SJCRH30 (cell line): ENCODE measurements around the gene E2F1. TPM values are rescaled to one million over a fixed set of nuclear protein-coding genes. Genes with fewer than 3 reads are reported as not detected.

Experiments
- DNase-seq, 2 experiments: peaks; one replicate each; pipeline ENCODE4 v3.0.0-alpha.2; 2015 to 2020
- H3K27ac ChIP-seq: fragments of 250-450 bp; sonication (Bioruptor Pico); 2 replicates; pipeline ENCODE4 v1.5.1; 2020; ENCODE audit warnings: mild to moderate bottlenecking, moderate library complexity
- H3K27me3 ChIP-seq: fragments of 250-450 bp; sonication (Bioruptor Pico); 2 replicates; pipeline ENCODE4 v1.5.1; 2020; ENCODE audit warnings: mild to moderate bottlenecking, moderate library complexity
- H3K36me3 ChIP-seq: fragments of 250-450 bp; sonication (Bioruptor Pico); 2 replicates; pipeline ENCODE4 v1.5.1; 2020; ENCODE audit warnings: mild to moderate bottlenecking, moderate library complexity
- H3K4me1 ChIP-seq: fragments of 250-450 bp; sonication (Bioruptor Pico); 2 replicates; pipeline ENCODE4 v1.5.1; 2020; ENCODE audit warnings: mild to moderate bottlenecking, moderate library complexity
- H3K4me3 ChIP-seq: fragments of 250-450 bp; sonication (Bioruptor Pico); 2 replicates; pipeline ENCODE4 v1.5.1; 2020; ENCODE audit warnings: mild to moderate bottlenecking, moderate library complexity
- H3K9me3 ChIP-seq: fragments of 250-450 bp; sonication (Bioruptor Pico); replicated peaks from 2 replicates; pipeline ENCODE4 v1.5.1; 2020; ENCODE audit warnings: mild to moderate bottlenecking, moderate library complexity
- total RNA-seq: library from RNA; depleted of rRNA; stranded (reverse); fragments of >200 nt; shearing (Covaris generic); gene quantifications from 2 replicates; pipeline ENCODE4 v1.2.3, GENCODE V29; 2014

E2F1 gene
- total RNA-seq, 1 experiment from 2014 or later: 112 TPM

- H3K36me3 ChIP-seq: peaks cover 10% of the 10 kb centered on the region
- H3K27ac ChIP-seq: no peak overlapping the region
- H3K4me1 ChIP-seq: peaks cover 23% of the 10 kb centered on the region
- no peak for DNase-seq
- H3K9me3 ChIP-seq: no peaks in the 10 kb centered on the region
- H3K4me3 ChIP-seq: peak overlapping the region; percentile 84
- H3K27me3 ChIP-seq: no peaks in the 10 kb centered on the region
Measured at GRCh38 chr20:33686984-33687366, 790 bp upstream of the E2F1 start.

GRCh38 chr20:33685328-33686099 lies 671 bp downstream of the E2F1 start:
- Histone ChIP-seq H3K4me1 (peaks cover 23% of the 10 kb centered on the region), H3K36me3 (peaks cover 12% of the 10 kb centered on the region), H3K9me3 (no peaks in the 10 kb centered on the region), H3K27ac (peak overlapping the region; percentile 84), H3K4me3 (peak overlapping the region; percentile 84), H3K27me3 (no peaks in the 10 kb centered on the region)
- DNase-seq: peak; percentile 96

DNA sequence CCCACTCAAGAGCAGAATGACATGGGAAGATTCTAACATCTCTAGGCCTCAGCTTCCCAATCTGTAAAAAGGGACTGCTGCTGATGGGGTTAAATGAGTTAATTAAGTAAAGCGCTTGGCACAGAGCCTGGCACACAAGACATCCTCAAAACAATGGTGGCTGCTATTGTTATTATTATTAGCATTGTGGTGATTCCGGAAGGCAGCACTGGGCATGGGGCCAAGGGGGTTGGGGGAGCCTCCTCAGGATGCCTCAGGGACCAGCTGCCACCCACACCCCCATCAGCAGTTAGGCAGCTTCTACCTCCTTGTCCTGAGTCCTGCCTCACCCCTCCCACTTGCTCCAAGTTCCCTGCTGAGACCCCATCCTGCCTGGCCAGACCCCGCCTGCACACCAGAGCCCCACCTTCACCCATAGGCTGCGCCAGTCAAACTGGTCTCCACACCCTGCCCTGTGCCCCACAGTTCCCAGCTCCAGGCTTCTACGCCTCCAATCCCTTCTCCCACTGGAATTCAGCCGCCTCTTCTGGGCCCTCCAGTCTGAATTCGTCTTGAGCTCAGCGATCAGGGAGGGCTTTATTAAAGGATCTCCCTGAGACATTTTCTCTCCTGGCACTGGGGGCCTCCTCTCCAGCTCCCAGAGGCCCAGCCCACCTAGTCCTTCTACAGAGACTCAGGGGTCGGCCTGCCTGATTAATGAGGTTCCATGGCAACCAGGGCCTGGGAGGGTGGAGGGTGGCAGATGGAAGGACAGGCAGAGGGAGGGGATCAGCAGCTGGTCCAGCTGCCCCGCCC lies 1.5 kb downstream of the E2F1 start:
- Histone ChIP-seq H3K27ac (peak overlapping the region; percentile 84), H3K4me1 (peaks cover 24% of the 10 kb centered on the region), H3K4me3 (peak overlapping the region; percentile 84), H3K27me3 (no peaks in the 10 kb centered on the region), H3K36me3 (peaks cover 19% of the 10 kb centered on the region), H3K9me3 (no peaks in the 10 kb centered on the region)
- peak in 1 of 2 experiments; percentile 75 for DNase-seq

DNA sequence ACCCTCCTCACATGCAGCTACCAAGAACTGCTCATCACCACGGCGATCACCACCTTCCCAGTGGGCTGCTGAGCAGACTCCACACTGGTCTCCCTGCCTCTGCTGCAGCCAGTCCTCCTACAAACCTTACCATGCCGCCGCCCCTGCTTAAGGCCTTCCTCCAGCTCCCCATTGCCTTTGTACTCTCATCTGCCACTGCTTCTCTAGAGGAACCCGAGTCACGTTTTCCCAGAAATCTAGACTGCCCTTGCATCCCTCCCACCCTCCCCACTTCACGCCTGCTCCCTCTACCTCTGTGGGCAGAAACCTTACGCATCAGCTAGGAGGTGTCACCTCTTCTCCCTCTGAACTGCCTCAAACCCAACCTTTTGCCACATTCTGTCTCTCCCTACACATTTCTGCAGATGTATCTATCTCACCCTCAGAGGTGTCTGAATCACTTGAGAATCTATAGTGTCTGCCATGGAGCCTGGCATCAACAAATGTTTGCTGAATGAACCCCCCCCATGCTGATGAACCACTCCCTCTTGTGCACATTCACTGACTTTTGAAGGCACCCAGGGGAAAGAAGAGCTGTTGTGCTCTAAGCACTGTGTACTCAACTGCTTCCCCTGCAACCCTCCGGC lies 4.3 kb downstream of the E2F1 start:
- DNase-seq: no peak
- Histone ChIP-seq H3K4me1 (peaks cover 42% of the 10 kb centered on the region), H3K27ac (no peak overlapping the region), H3K4me3 (no peak overlapping the region), H3K36me3 (peaks cover 37% of the 10 kb centered on the region), H3K27me3 (no peaks in the 10 kb centered on the region), H3K9me3 (no peaks in the 10 kb centered on the region)

DNA sequence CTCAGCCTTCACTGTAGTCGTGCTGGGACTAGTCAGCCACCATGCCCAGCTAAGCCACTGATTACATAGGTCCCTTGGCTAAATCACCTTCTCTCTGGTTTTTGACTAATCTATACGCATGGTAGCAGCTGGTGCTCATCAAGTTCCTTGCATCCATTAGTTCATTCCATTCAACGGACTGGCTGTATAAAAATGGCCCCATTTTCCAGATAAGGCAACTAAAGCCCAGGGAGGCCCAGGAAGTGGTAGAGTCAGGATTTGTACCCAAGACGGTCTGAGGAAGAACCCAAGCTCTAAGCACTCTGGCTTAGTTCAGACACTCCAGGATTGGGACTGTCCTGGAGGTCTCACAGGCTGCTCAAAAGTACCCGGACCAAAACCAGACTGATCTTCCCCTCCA lies 4.9 kb downstream of the E2F1 start:
- Histone ChIP-seq H3K4me1 (peaks cover 39% of the 10 kb centered on the region), H3K36me3 (peaks cover 43% of the 10 kb centered on the region), H3K27ac (no peak overlapping the region), H3K4me3 (no peak overlapping the region), H3K9me3 (no peaks in the 10 kb centered on the region), H3K27me3 (no peaks in the 10 kb centered on the region)
- DNase-seq: no peak

DNA sequence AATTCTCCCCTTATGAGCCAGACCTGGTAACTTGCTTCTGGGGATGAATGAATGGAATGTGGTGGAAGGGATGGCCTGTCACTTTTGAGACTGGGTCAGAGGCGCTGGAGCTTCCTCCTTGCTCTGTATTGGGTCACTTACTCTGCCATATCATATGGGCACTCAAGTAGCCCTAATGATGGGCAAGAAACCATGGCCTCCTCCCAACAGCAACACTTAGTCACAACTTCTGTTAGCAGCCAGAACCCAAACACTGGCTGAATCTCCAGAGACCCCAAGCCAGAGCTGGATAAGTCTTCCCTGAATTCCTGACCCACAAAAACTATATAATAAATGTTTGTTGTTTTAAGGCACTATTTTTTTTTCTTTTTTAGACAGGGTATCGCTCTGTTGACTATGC lies 5.5 kb downstream of the E2F1 start:
- H3K27me3 ChIP-seq: no peaks in the 10 kb centered on the region
- no peak for DNase-seq
- no peak overlapping the region for H3K27ac ChIP-seq
- H3K4me3 ChIP-seq: no peak overlapping the region
- no peaks in the 10 kb centered on the region for H3K9me3 ChIP-seq
- H3K36me3 ChIP-seq: peaks cover 46% of the 10 kb centered on the region
- peaks cover 40% of the 10 kb centered on the region for H3K4me1 ChIP-seq

DNA sequence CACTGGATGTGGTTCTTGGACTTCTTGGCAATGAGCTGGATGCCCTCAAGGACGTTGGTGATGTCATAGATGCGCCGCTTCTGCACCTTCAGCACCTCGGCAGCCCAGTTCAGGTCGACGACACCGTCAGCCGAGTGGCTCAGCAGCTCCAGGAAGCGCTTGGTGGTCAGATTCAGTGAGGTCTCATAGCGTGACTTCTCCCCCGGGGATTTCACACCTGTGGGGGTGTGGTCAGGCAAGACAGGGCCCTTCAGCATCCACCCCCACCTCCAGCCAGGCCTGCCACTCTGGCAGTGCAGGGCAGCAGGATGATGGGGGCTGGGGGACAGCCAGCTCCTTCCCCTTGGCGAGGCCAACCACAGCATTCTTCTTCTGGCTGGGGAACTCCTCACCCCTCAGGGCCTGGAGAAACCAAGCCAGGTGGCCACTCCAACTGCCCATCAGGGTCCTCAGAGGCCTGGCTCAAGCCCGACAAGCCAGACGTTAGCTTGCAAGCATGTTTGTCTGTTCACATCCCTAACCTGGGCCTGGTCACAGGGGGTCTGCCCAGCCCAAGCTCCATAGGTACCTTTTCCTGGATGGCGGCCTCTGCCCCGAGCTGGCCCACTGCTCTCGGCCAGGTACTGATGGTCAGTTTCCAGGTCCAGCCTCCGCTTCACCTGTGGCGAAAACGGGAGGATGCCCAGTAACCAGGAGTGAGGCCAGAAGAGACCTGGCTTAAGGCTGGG lies 6.3 kb downstream of the E2F1 start:
- no peak overlapping the region for H3K4me3 ChIP-seq
- H3K36me3 ChIP-seq: peaks cover 44% of the 10 kb centered on the region
- H3K9me3 ChIP-seq: no peaks in the 10 kb centered on the region
- H3K27me3 ChIP-seq: no peaks in the 10 kb centered on the region
- peaks cover 44% of the 10 kb centered on the region for H3K4me1 ChIP-seq
- no peak for DNase-seq
- H3K27ac ChIP-seq: no peak overlapping the region

- H3K27me3 ChIP-seq: no peaks in the 10 kb centered on the region
- H3K4me1 ChIP-seq: peaks cover 43% of the 10 kb centered on the region
- no peak overlapping the region for H3K4me3 ChIP-seq
- peak overlapping the region; percentile 22 for H3K27ac ChIP-seq
- peaks cover 40% of the 10 kb centered on the region for H3K36me3 ChIP-seq
- DNase-seq: peak; percentile 95 to 96
- H3K9me3 ChIP-seq: no peaks in the 10 kb centered on the region
Measured at GRCh38 chr20:33677991-33678702, 8.0 kb downstream of the E2F1 start.

DNA sequence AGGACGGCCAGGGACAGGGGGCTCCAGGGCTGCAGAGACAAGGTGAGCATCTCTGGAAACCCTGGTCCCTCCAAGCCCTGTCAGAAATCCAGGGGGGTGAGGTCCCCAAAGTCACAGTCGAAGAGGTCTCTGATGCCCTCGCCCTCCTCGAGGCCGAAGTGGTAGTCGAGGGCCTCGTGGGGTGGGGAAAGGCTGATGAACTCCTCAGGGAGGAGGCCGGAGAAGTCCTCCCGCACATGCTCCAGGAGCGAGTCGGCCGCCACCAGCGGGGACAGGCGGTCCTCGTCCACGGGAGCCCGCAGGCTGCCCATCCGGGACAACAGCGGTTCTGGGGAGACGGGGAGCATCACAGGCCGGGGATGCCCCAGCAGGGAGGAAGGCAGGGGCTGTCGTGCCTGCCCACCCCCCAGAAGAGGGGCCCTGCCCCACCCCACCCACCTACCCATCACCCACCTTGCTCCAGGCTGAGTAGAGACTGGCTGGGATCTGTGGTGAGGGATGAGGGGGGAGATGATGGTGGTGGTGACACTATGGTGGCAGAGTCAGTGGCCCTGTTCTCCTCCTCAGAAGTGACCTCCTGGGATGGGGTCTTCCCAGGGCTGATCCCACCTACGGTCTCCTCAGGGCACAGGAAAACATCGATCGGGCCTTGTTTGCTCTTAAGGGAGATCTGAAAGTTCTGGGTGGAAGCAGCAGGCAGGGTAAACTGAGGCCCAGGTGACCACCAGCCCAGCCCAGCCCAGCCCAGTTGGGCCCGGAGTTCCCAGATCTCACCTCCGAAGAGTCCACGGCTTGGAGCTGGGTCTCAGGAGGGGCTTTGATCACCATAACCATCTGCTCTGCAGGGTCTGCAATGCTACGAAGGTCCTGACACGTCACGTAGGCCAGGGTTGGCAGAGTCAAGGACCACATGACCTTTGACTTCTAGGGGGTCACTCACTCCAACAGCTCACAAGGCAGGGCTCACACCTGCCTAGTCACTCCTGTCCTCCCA lies 9.2 kb downstream of the E2F1 start:
- Histone ChIP-seq H3K4me1 (peaks cover 50% of the 10 kb centered on the region), H3K27ac (no peak overlapping the region), H3K36me3 (peaks cover 36% of the 10 kb centered on the region), H3K9me3 (no peaks in the 10 kb centered on the region), H3K27me3 (no peaks in the 10 kb centered on the region), H3K4me3 (no peak overlapping the region)
- no peak for DNase-seq

DNA sequence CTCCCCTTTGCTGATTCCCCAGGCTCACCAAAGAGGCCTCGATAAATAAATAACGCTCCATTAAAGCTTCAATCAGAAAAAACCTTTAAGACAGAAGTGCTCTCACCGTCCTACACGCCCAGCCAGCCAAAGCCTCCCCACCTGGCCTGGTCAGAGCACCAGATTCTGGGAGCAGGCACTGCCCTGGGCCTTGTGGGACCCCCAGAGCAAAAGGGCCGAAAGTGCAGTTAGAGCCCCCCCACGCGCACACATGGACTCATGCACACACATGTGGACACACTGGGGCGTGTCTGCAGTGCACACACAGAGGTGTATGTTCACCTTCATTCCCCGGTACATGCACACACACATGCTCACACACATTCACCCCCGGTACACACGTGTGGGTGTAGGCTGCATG lies 10.1 kb downstream of the E2F1 start:
- Histone ChIP-seq H3K9me3 (no peaks in the 10 kb centered on the region), H3K4me1 (peaks cover 50% of the 10 kb centered on the region), H3K36me3 (peaks cover 40% of the 10 kb centered on the region), H3K27ac (no peak overlapping the region), H3K4me3 (no peak overlapping the region), H3K27me3 (no peaks in the 10 kb centered on the region)
- DNase-seq: no peak

GRCh38 chr20:33675136-33675959 lies 10.8 kb downstream of the E2F1 start:
- no peak for DNase-seq
- Histone ChIP-seq H3K9me3 (no peaks in the 10 kb centered on the region), H3K4me3 (peak overlapping the region; percentile 74), H3K27ac (peak overlapping the region; percentile 11; the same call in 1 of the 2 replicates), H3K4me1 (peaks cover 50% of the 10 kb centered on the region), H3K36me3 (peaks cover 42% of the 10 kb centered on the region), H3K27me3 (no peaks in the 10 kb centered on the region)

DNA sequence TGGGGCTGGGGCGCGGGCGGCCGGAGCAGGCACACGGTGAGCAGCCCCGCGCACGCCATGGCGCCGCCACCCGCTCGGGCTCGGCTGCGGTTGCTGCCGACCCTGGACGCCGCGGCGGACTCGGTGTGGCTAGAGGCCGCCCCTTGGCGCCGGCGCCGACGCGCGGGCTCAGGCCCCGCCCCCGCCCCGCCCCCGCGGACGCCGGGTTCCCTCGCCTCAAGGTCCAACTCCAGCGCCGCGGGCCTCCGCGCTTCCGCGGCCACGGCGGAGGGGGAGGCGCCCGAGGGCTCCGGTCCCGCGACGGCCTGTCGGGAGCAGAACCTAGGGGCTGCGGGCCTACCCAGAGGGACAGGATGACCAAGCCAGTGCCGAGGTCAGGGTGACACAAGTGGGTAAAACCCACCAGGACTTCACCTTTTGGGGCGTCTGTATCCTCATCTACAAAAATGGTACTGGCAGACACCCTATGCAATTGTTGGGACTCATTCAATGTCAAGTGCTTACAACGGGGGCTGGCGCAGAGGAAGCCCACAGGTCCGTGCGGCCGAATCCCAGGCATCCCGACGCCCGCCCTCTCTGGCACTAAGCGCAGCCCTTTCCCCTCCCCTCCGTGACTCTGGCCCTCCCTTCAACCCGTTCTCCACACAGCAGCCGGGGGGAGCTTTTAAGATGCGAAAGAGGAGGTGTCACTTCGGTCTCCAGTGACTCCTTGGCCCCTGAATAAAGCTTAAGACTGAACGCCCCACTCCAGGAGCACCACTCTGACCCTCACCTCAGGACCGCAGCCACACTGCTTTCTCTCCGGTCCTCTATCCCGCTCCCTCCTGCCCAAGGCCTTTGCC lies 11.7 kb downstream of the E2F1 start, which contains the start of gene NECAB3:
Gene NECAB3 (minus strand): TSS at position 135 of the 842 bp plus-strand sequence. CDS start 76 bp downstream, at position 59.
- H3K4me1 ChIP-seq: peaks cover 43% of the 10 kb centered on the region
- H3K4me3 ChIP-seq: peak within 1 kb of the TSS; percentile 74
- no peaks in the 10 kb centered on the region for H3K27me3 ChIP-seq
- H3K27ac ChIP-seq: peak within 1 kb of the TSS; percentile 50
- H3K9me3 ChIP-seq: no peaks in the 10 kb centered on the region
- peaks cover 35% of the 10 kb centered on the region for H3K36me3 ChIP-seq
- DNase-seq: peak; percentile 80 to 90
